Activated CD8-positive, alpha-beta T cell treated with anti-CD3 and anti-CD28 coated beads for 36 hours (primary cell): ENCODE measurements around the gene TMEM101. TPM values are rescaled to one million over a fixed set of nuclear protein-coding genes. Genes with fewer than 3 reads are reported as not detected.
"Not testable (repeated sequence)": the region's sequence is repeated elsewhere in the genome, so short reads cannot be mapped to it uniquely, and the experiment has no call there.

Experiments used
- ATAC-seq: fragments of 200-7000 bp; cut with Tn5 transposase; one replicate; pipeline ENCODE4 v1.10.0; 2021; ENCODE audit warnings: mild to moderate bottlenecking, moderate library complexity
- CTCF ChIA-PET: fragments of 350-600 bp; sonication (Branson Sonifier 250); formaldehyde crosslinking; loops from one replicate; lab custom pipeline; 2021; ENCODE audit warnings: antibody characterized with exemption; lab: Charles Lee
- POLR2A ChIA-PET: fragments of 350-600 bp; sonication (Branson Sonifier 250); formaldehyde crosslinking; loops from one replicate; lab custom pipeline; 2021; ENCODE audit warnings: antibody characterized with exemption; lab: Charles Lee
- DNase-seq: peaks from one replicate; pipeline ENCODE4 v3.0.0-alpha.2; 2020
- H3K27ac Mint-ChIP-seq: one replicate; pipeline ENCODE4 v1.8.0; 2021; ENCODE audit warnings: mild to moderate bottlenecking, mixed read lengths
- H3K27me3 Mint-ChIP-seq: one replicate; pipeline ENCODE4 v1.8.0; 2021; ENCODE audit warnings: mixed read lengths
- H3K36me3 Mint-ChIP-seq: one replicate; pipeline ENCODE4 v1.8.0; 2021; ENCODE audit warnings: low read depth, mixed read lengths
- H3K4me1 Mint-ChIP-seq: one replicate; pipeline ENCODE4 v1.8.0; 2021; ENCODE audit warnings: low read depth, mixed read lengths
- H3K4me3 Mint-ChIP-seq: one replicate; pipeline ENCODE4 v1.8.0; 2021; ENCODE audit warnings: mild to moderate bottlenecking, moderate library complexity, mixed read lengths
- H3K9me3 Mint-ChIP-seq: one replicate; pipeline ENCODE4 v1.8.0; 2021; ENCODE audit warnings: mixed read lengths
- CTCF ChIP-seq: fragments of 200-600 bp; IDR thresholded peaks from one replicate; pipeline ENCODE4 v1.8.0; 2022; ENCODE audit warnings: antibody characterized with exemption, mild to moderate bottlenecking
- intact Hi-C: fragments of 100-400 bp; cut with micrococcal nuclease; formaldehyde crosslinking; loops from one replicate; pipeline ENCODE4 v1.10.0; 2022
- total RNA-seq, 2 experiments: library from RNA; stranded (reverse); gene quantifications; one replicate each; pipeline ENCODE4 v1.2.3, GENCODE V29; 2021

Gene TMEM101
- total RNA-seq, 2 experiments from 2014 or later = 26.1 to 28.5 TPM

- ChIA-PET CTCF (interaction anchor here (0.7 to 2.1 kb wide), 4 partner anchors 20 to 92 kb away, joined by 3 to 8 read pairs (median 4); partner anchors contain the start of gene PPY), POLR2A (no interaction called here)
- no peak for ATAC-seq
- Mint-ChIP-seq H3K27me3 (peaks cover 3% of the 10 kb centered on the region), H3K4me3 (no peak overlapping the region), H3K36me3 (no peaks in the 10 kb centered on the region), H3K4me1 (no peaks in the 10 kb centered on the region), H3K9me3 (no peaks in the 10 kb centered on the region), H3K27ac (no peak overlapping the region)
- no peak for DNase-seq
- TF ChIP-seq CTCF = no peak
- intact Hi-C loops = no loop called here
Observed at GRCh38 chr17:43970366-43970765, 44.4 kb downstream of the TMEM101 start.

DNA sequence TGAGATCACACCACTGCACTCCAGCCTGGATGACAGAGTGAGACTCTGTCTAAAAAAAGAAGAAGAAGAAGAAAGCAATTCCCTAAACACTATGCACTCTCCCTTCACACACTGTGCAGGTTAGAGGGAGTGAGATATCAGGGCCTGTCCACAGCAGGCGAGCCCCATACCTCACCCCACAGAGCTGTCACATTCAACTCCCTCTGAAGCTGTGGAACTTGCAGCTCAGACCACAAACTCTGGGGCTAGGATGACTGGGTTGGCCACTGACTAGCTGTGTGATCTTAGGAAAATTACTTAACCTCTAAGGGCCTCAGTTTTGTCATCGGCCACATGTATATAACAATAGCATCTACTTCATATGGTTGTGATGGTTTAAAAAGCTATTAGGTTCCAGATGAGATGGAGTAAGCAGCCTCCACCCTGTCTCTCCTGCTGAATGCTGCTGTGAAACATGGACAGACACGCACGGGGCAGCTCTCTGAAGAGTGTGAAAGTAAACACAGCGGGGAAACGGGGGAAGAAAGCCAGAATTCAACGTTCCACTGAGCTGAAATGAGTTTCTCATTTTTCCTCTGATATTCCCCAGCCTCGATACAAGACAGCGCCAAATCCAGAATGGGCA lies 47.4 kb downstream of the TMEM101 start:
- intact Hi-C loops = no loop called here
- ATAC-seq (no peak), DNase-seq (no peak)
- Mint-ChIP-seq H3K4me3 (no peak overlapping the region), H3K27ac (no peak overlapping the region), H3K27me3 (peaks cover 2% of the 10 kb centered on the region), H3K36me3 (no peaks in the 10 kb centered on the region), H3K4me1 (no peaks in the 10 kb centered on the region), H3K9me3 (no peaks in the 10 kb centered on the region)
- TF ChIP-seq CTCF = no peak
- POLR2A ChIA-PET = no interaction called here
- CTCF ChIA-PET = interaction anchor here (1.2 to 1.6 kb wide), 4 partner anchors 23 to 88 kb away, joined by 3 read pairs; partner anchors contain the start of gene PPY

DNA sequence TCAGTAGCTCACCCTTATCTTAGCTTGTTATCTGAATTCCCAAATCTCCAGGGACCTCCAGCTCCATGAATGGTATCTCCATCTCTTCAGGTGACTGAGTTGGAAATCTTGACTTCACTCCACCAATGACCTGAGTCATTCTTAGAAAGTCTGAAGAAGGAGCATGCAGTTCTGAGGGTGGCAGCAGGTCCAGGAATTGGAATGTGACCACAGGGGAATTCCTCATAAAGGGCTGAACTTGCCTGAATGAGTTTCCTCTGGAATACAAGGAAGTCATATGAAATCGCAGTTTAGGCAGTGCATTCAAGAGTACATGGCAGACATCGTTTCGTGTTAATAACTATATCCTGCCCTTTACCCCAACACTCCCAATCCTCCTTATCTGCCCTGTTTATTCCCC lies 48.5 kb downstream of the TMEM101 start:
- DNase-seq (no peak), ATAC-seq (no peak)
- H3K27ac Mint-ChIP-seq = no peak overlapping the region
- ChIA-PET POLR2A (no interaction called here), CTCF (interaction anchor here (0.8 to 1.3 kb wide), 2 partner anchors 22 to 24 kb away, joined by 3 read pairs; partner anchors contain the start of gene PPY)
- H3K27me3 Mint-ChIP-seq = peaks cover 6% of the 10 kb centered on the region
- H3K36me3 Mint-ChIP-seq = no peaks in the 10 kb centered on the region
- no peak overlapping the region for H3K4me3 Mint-ChIP-seq
- intact Hi-C loops = no loop called here
- TF ChIP-seq CTCF = no peak
- H3K9me3 Mint-ChIP-seq = no peaks in the 10 kb centered on the region
- no peaks in the 10 kb centered on the region for H3K4me1 Mint-ChIP-seq

GRCh38 chr17:43962479-43962878 lies 52.3 kb downstream of the TMEM101 start:
- ChIA-PET POLR2A (no interaction called here), CTCF (interaction anchor here (0.8 to 7.0 kb wide), 2 partner anchors 18 to 53 kb away, joined by 3 to 43 read pairs; partner anchors contain the start of gene PPY)
- intact Hi-C loops = no loop called here
- ATAC-seq (no peak), DNase-seq (no peak)
- Mint-ChIP-seq H3K9me3 (no peaks in the 10 kb centered on the region), H3K27ac (no peak overlapping the region), H3K4me1 (no peaks in the 10 kb centered on the region), H3K36me3 (no peaks in the 10 kb centered on the region), H3K4me3 (no peak overlapping the region), H3K27me3 (peaks cover 8% of the 10 kb centered on the region)
- no peak for TF ChIP-seq CTCF

GRCh38 chr17:43961954-43962353 lies 52.8 kb downstream of the TMEM101 start:
- intact Hi-C loops = no loop called here
- H3K36me3 Mint-ChIP-seq = no peaks in the 10 kb centered on the region
- DNase-seq (no peak), ATAC-seq (no peak)
- ChIA-PET POLR2A (no interaction called here), CTCF (interaction anchor here (1.9 to 7.0 kb wide), 2 partner anchors 18 to 79 kb away, joined by 4 to 43 read pairs; partner anchors contain the start of gene PPY)
- no peaks in the 10 kb centered on the region for H3K9me3 Mint-ChIP-seq
- H3K27me3 Mint-ChIP-seq = peaks cover 8% of the 10 kb centered on the region
- no peak for TF ChIP-seq CTCF
- no peaks in the 10 kb centered on the region for H3K4me1 Mint-ChIP-seq
- H3K27ac Mint-ChIP-seq = no peak overlapping the region
- no peak overlapping the region for H3K4me3 Mint-ChIP-seq

DNA sequence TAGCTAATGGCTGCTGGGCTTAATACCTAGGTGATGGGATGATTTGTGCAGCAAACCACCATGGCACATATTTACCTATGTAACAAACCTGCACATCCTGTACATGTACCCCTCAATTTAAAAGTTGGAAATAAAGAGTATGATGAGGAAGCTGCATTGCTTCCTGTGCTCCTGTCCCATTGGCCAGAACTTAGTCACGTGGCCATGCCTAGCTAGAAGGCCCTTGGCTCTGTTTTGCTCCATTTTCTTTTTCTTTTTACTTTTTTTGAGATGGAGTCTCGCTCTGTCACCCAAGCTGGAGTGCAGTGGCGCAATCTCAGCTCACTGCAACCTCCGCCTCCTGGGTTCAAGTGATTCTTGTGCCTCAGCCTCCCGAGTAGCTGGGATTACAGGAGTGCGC lies 53.5 kb downstream of the TMEM101 start:
- POLR2A ChIA-PET, H3K27me3 Mint-ChIP-seq, DNase-seq, intact Hi-C loops, H3K27ac Mint-ChIP-seq, H3K36me3 Mint-ChIP-seq, H3K4me3 Mint-ChIP-seq, H3K9me3 Mint-ChIP-seq, H3K4me1 Mint-ChIP-seq, ATAC-seq: not testable (repeated sequence)
- CTCF ChIA-PET = interaction anchor here (1.9 to 7.0 kb wide), 2 partner anchors 17 to 80 kb away, joined by 4 to 43 read pairs; partner anchors contain the start of gene PPY
